ENCODE measurements around the gene LINGO3.

GRCh38 chr19:2326699-2327360, 18.9 kb upstream of the LINGO3 start:
- TF ChIP-seq CTCF (IDR thresholded peaks at IDR 0.05) (no peak), POLR2A (IDR thresholded peaks at IDR 0.05) (no peak)

Measured in testis (tissue), 2 donors.